ENCODE results near the gene SLC25A45. TPM values are rescaled to one million over a fixed set of nuclear protein-coding genes. Genes with fewer than 3 reads are reported as not detected.

SLC25A45 gene
- total RNA-seq, 1 donor from 2014 or later = 1.9 TPM

DNA sequence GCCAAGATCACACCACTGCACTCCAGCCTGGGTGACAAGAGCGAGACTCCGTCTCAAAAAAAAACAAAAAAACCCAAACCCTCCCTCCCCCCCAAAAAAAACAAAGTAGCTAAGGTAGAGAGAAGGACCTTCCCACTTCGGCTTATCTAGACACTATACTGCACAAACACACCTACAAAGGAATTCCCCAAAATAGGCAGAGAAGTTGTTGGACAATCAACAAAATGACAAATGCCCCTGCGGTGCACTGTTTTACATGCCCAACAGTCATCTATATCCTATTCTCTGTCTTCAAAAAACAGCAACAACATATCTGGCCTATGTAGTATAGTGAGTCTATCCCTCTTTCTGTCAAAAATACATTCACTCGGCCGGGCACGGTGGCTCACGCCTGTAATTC lies 55.4 kb downstream of the SLC25A45 start:
- Histone ChIP-seq H3K79me2 (ENCODE audit: insufficient read depth, low read length) (peaks cover 11% of the 10 kb centered on the region), H3K9ac (ENCODE audit: low read length) (no peak overlapping the region), H3K4me1 (ENCODE audit: insufficient read depth, low read length) (peaks cover 3% of the 10 kb centered on the region), H3K9me3 (ENCODE audit: insufficient read depth, low read depth, low read length) (no peaks in the 10 kb centered on the region), H2AFZ (ENCODE audit: low read depth, low read length) (no peak overlapping the region), H3K36me3 (ENCODE audit: insufficient read depth, low read length) (peaks cover 7% of the 10 kb centered on the region), H3K4me3 (ENCODE audit: insufficient read depth, low read depth, low read length) (no peak overlapping the region), H3K4me2 (ENCODE audit: low read length) (no peak overlapping the region), H3K27ac (ENCODE audit: low read depth, low read length) (no peak overlapping the region), H3K27me3 (ENCODE audit: insufficient read depth, low read length) (no peaks in the 10 kb centered on the region), H4K20me1 (ENCODE audit: insufficient read depth, low read length) (peaks cover 20% of the 10 kb centered on the region)
- Mint-ChIP-seq H3K27me3 (ENCODE audit: low read depth, unreplicated experiment) (no peaks in the 10 kb centered on the region), H3K36me3 (ENCODE audit: low read depth, unreplicated experiment) (peaks cover 8% of the 10 kb centered on the region), H3K27ac (ENCODE audit: unreplicated experiment) (no peak overlapping the region), H3K4me1 (ENCODE audit: low read depth, unreplicated experiment) (no peaks in the 10 kb centered on the region), H3K9me3 (ENCODE audit: unreplicated experiment) (no peaks in the 10 kb centered on the region), H3K4me3 (ENCODE audit: unreplicated experiment) (no peak overlapping the region)
- FAIRE-seq (no peak), DNase-seq (ENCODE audit: low read depth) (no peak)
- TF ChIP-seq, protein P1, sequence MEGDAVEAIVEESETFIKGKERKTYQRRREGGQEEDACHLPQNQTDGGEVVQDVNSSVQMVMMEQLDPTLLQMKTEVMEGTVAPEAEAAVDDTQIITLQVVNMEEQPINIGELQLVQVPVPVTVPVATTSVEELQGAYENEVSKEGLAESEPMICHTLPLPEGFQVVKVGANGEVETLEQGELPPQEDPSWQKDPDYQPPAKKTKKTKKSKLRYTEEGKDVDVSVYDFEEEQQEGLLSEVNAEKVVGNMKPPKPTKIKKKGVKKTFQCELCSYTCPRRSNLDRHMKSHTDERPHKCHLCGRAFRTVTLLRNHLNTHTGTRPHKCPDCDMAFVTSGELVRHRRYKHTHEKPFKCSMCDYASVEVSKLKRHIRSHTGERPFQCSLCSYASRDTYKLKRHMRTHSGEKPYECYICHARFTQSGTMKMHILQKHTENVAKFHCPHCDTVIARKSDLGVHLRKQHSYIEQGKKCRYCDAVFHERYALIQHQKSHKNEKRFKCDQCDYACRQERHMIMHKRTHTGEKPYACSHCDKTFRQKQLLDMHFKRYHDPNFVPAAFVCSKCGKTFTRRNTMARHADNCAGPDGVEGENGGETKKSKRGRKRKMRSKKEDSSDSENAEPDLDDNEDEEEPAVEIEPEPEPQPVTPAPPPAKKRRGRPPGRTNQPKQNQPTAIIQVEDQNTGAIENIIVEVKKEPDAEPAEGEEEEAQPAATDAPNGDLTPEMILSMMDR (IDR thresholded peaks at IDR 0.05; ENCODE audit: insufficient read depth, low read depth, low read length) = no peak
- no peak for TF ChIP-seq EZH2 (IDR thresholded peaks at IDR 0.05; ENCODE audit: insufficient read depth, low read length)

DNA sequence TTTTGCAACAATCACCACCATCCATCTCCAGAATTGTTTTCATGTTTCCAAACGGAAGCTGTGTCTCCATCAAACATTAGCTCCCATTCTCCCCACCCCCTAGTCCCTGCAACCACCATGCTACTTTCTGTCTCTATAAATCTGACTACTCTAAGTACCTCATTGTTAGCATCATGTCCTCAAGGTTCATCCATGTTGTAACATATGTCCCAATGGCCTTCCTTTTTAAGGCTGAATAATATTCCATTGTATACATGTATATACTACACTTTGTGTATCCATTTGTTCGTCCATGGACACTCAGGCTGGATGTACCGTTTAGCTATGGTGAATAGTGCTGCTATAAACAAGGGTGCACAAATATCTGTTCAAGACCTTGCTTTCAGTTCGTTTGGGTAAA lies 57.0 kb downstream of the SLC25A45 start:
- Mint-ChIP-seq H3K36me3 (ENCODE audit: low read depth, unreplicated experiment) (peaks cover 11% of the 10 kb centered on the region), H3K9me3 (ENCODE audit: unreplicated experiment) (no peaks in the 10 kb centered on the region), H3K27ac (ENCODE audit: unreplicated experiment) (no peak overlapping the region), H3K4me1 (ENCODE audit: low read depth, unreplicated experiment) (no peaks in the 10 kb centered on the region), H3K27me3 (ENCODE audit: low read depth, unreplicated experiment) (no peaks in the 10 kb centered on the region), H3K4me3 (ENCODE audit: unreplicated experiment) (no peak overlapping the region)
- Histone ChIP-seq H3K36me3 (ENCODE audit: insufficient read depth, low read length) (peaks cover 10% of the 10 kb centered on the region), H4K20me1 (ENCODE audit: insufficient read depth, low read length) (peaks cover 36% of the 10 kb centered on the region), H3K4me2 (ENCODE audit: low read length) (no peak overlapping the region), H2AFZ (ENCODE audit: low read depth, low read length) (no peak overlapping the region), H3K9me3 (ENCODE audit: insufficient read depth, low read depth, low read length) (no peaks in the 10 kb centered on the region), H3K4me3 (ENCODE audit: insufficient read depth, low read depth, low read length) (no peak overlapping the region), H3K4me1 (ENCODE audit: insufficient read depth, low read length) (peaks cover 3% of the 10 kb centered on the region), H3K9ac (ENCODE audit: low read length) (no peak overlapping the region), H3K79me2 (ENCODE audit: insufficient read depth, low read length) (peaks cover 27% of the 10 kb centered on the region), H3K27me3 (ENCODE audit: insufficient read depth, low read length) (no peaks in the 10 kb centered on the region), H3K27ac (ENCODE audit: low read depth, low read length) (no peak overlapping the region)
- no peak for DNase-seq (ENCODE audit: low read depth)
- FAIRE-seq = no peak
- TF ChIP-seq EZH2 (IDR thresholded peaks at IDR 0.05; ENCODE audit: insufficient read depth, low read length) = no peak

Other genes with a start within 250 kb of the SLC25A45 start
- 43.0 and 49.9 TPM in 2 replicates for gene SYVN1, start 248.1 kb downstream of the SLC25A45 start, total RNA-seq
- not detected in 2 replicates for gene SPDYC, start 212.4 kb downstream of the SLC25A45 start, total RNA-seq
- 178 and 217 TPM in 2 replicates for gene CAPN1, start 200.7 kb downstream of the SLC25A45 start, total RNA-seq
- 5.2 and 6.0 TPM in 2 replicates for gene POLA2, start 120.7 kb downstream of the SLC25A45 start, total RNA-seq
- gene CDC42EP2, start 67.8 kb downstream of the SLC25A45 start, total RNA-seq = 23.0 and 26.7 TPM in 2 replicates
- 58.5 and 66.4 TPM in 2 replicates for gene DPF2, start 48.8 kb downstream of the SLC25A45 start, total RNA-seq
- 0.20 and 0.29 TPM in 2 replicates for gene TIGD3, start 27.9 kb downstream of the SLC25A45 start, total RNA-seq
- 61.2 and 76.3 TPM in 2 replicates for gene FRMD8, start 4.0 kb upstream of the SLC25A45 start, total RNA-seq
- 202 and 317 TPM in 2 replicates for gene NEAT1, start 40.2 kb upstream of the SLC25A45 start, total RNA-seq
- 7,772 and 8,991 TPM in 2 replicates for gene MALAT1, start 116.4 kb upstream of the SLC25A45 start, total RNA-seq
- gene SCYL1, start 142.4 kb upstream of the SLC25A45 start, total RNA-seq = 106 and 128 TPM in 2 replicates
- 33.2 and 36.5 TPM in 2 replicates for gene LTBP3, start 175.7 kb upstream of the SLC25A45 start, total RNA-seq
- 40.4 and 45.1 TPM in 2 replicates for gene ZNRD2, start 187.8 kb upstream of the SLC25A45 start, total RNA-seq
- gene FAM89B, start 189.9 kb upstream of the SLC25A45 start, total RNA-seq = 45.2 and 47.5 TPM in 2 replicates
- gene EHBP1L1, start 193.4 kb upstream of the SLC25A45 start, total RNA-seq = 9.4 and 10.1 TPM in 2 replicates
- 0.84 TPM in 1 of 2 replicates, not detected in the other for gene KCNK7, start 213.2 kb upstream of the SLC25A45 start, total RNA-seq
- gene MAP3K11, start 231.6 kb upstream of the SLC25A45 start, total RNA-seq = 55.4 and 61.3 TPM in 2 replicates
- 45.6 and 51.2 TPM in 2 replicates for gene PCNX3, start 233.1 kb upstream of the SLC25A45 start, total RNA-seq